Smooth muscle cell (in vitro differentiated cells): ENCODE measurements around the gene KRTAP4-2. TPM values are rescaled to one million over a fixed set of nuclear protein-coding genes. Genes with fewer than 3 reads are reported as not detected.
"Not testable (repeated sequence)": the region's sequence is repeated elsewhere in the genome, so short reads cannot be mapped to it uniquely, and the experiment has no call there.

ENCODE experiments used
- DNase-seq: peaks from one replicate; lab custom pipeline; 2025; ENCODE audit not compliant: unreplicated experiment; lab: John Stamatoyannopoulos, UW
- H2AFZ ChIP-seq: fragments of 200-600 bp; sonication (generic); 2 replicates; pipeline ENCODE4 v1.6.0; 2016; ENCODE audit warnings: antibody characterized with exemption, low read depth, mild to moderate bottlenecking
- H3F3A ChIP-seq: fragments of 200-600 bp; sonication (generic); 2 replicates; pipeline ENCODE4 v1.6.0; 2017; ENCODE audit warnings: antibody characterized with exemption, low read depth
- H3K27ac ChIP-seq: fragments of 200-600 bp; sonication (generic); 2 replicates; pipeline ENCODE4 v1.5.1; 2016; ENCODE audit warnings: low read depth, mild to moderate bottlenecking
- H3K27me3 ChIP-seq: fragments of 200-600 bp; sonication (generic); 2 replicates; pipeline ENCODE4 v1.6.1; 2016; ENCODE audit warnings: low read depth, mild to moderate bottlenecking
- H3K36me3 ChIP-seq: fragments of 200-600 bp; sonication (generic); 2 replicates; pipeline ENCODE4 v1.5.1; 2016; ENCODE audit warnings: low read depth
- H3K4me1 ChIP-seq: fragments of 200-600 bp; sonication (generic); 2 replicates; pipeline ENCODE4 v1.5.1; 2016; ENCODE audit warnings: low read depth
- H3K4me2 ChIP-seq: fragments of 200-600 bp; sonication (generic); 2 replicates; pipeline ENCODE4 v1.6.0; 2016; ENCODE audit warnings: mild to moderate bottlenecking
- H3K4me3 ChIP-seq: fragments of 200-600 bp; sonication (generic); 2 replicates; pipeline ENCODE4 v1.5.1; 2016; ENCODE audit warnings: mild to moderate bottlenecking
- H3K79me2 ChIP-seq: fragments of 200-600 bp; sonication (generic); 2 replicates; pipeline ENCODE4 v1.6.0; 2016; ENCODE audit warnings: low read depth, mild to moderate bottlenecking
- H3K9ac ChIP-seq: fragments of 200-600 bp; sonication (generic); 2 replicates; pipeline ENCODE4 v1.6.0; 2016; ENCODE audit warnings: low read depth
- H3K9me3 ChIP-seq: fragments of 200-600 bp; sonication (generic); replicated peaks from 2 replicates; pipeline ENCODE4 v1.5.1; 2016; ENCODE audit warnings: low read depth
- H4K20me1 ChIP-seq: fragments of 200-600 bp; sonication (generic); 2 replicates; pipeline ENCODE4 v1.6.0; 2016; ENCODE audit warnings: low read depth
- WGBS: methylation state at CpG from one replicate; pipeline ENCODE4 v1.1.7; 2016; ENCODE audit warnings: low lambda C conversion rate; 5-methylcytosine and 5-hydroxymethylcytosine counted together
- polyA plus RNA-seq: library from polyadenylated mRNA; unstranded; fragments of >200 nt; fragmentation: Nextera tagmentation; extraction: Ambion mirVana; gene quantifications from 2 replicates; pipeline ENCODE4 v1.2.1, GENCODE V29; 2016
- total RNA-seq: library from RNA; depleted of rRNA; stranded (reverse); fragments of >200 nt; gene quantifications from 2 replicates; pipeline ENCODE4 v1.2.3, GENCODE V29; 2014
- TF ChIP-seq, protein P1 (sequence below): fragments of 200-600 bp; sonication (generic); IDR thresholded peaks from 2 replicates; pipeline ENCODE4 v1.5.1; 2017; ENCODE audit warnings: borderline replicate concordance, mild to moderate bottlenecking, antibody characterized with exemption; ENCODE audit not compliant: insufficient read depth, poor library complexity, severe bottlenecking

The KRTAP4-2 gene
- total and polyA plus RNA-seq, 2 experiments from 2014 or later, result not detected

DNA sequence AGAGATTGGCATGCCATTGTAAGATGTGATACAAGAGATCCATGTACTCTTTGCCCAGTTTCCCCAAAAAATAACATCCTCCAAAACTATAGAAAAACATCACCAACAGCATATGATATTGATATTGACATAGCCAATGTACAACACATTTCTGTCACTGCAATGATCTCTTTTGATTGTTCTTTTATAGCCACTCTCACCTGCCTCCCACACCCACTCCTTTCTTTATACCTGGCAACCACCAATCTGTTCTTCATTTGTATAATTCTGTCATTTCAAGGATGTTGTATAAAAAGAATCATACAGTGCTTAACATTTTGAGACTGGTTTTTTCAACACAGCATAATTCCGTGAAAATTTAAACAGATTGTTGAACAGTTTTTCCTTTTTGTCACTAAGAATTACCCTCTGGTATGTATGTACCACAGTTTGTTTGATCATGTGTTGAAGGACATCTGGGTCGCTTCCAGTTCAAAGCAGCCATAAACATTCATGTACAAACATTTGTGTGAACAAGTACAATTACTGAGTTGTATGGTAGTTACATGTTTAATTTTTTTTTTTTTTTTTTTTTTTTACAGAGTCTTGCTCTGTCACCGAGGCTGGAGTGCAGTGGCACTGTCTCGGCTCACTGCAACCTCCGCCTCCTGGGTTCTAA is 21.5 kb upstream of the KRTAP4-2 start:
- Histone ChIP-seq H3K4me2 (no peak overlapping the region), H4K20me1 (no peaks in the 10 kb centered on the region), H3K27ac (no peak overlapping the region), H3K4me3 (no peak overlapping the region), H3K9me3 (peaks cover 3% of the 10 kb centered on the region), H3K36me3 (no peaks in the 10 kb centered on the region), H3K79me2 (no peaks in the 10 kb centered on the region), H3K9ac (no peak overlapping the region), H3F3A (no peaks in the 10 kb centered on the region), H3K4me1 (no peaks in the 10 kb centered on the region), H2AFZ (no peak overlapping the region), H3K27me3 (no peaks in the 10 kb centered on the region)
- TF ChIP-seq, protein P1, sequence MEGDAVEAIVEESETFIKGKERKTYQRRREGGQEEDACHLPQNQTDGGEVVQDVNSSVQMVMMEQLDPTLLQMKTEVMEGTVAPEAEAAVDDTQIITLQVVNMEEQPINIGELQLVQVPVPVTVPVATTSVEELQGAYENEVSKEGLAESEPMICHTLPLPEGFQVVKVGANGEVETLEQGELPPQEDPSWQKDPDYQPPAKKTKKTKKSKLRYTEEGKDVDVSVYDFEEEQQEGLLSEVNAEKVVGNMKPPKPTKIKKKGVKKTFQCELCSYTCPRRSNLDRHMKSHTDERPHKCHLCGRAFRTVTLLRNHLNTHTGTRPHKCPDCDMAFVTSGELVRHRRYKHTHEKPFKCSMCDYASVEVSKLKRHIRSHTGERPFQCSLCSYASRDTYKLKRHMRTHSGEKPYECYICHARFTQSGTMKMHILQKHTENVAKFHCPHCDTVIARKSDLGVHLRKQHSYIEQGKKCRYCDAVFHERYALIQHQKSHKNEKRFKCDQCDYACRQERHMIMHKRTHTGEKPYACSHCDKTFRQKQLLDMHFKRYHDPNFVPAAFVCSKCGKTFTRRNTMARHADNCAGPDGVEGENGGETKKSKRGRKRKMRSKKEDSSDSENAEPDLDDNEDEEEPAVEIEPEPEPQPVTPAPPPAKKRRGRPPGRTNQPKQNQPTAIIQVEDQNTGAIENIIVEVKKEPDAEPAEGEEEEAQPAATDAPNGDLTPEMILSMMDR, result no peak
- no peak for DNase-seq
- WGBS, result 73% methylated on average over 5 of the region's 5 CpGs

DNA sequence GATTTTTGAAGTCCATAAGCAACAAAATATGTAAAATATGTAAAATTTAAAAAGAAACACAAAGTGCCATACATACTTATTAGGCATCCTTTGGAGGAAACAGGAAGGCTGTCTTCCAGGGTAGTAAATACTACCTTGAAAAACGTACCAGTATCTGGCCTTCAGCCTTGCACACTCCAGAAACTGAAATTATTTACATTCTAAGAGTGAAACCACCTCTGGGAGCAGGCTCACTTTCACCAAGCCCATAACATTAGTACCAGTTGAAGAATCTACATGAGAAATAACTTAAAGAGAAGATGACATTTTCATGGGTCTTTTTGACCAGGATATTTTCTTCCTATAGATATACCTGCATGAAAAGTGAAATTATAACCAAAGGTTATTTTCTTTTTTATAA is 18.0 kb upstream of the KRTAP4-2 start:
- Histone ChIP-seq H3K4me1 (no peaks in the 10 kb centered on the region), H3F3A (no peaks in the 10 kb centered on the region), H3K27me3 (no peaks in the 10 kb centered on the region), H3K27ac (no peak overlapping the region), H3K79me2 (no peaks in the 10 kb centered on the region), H3K9me3 (peaks cover 3% of the 10 kb centered on the region), H2AFZ (no peak overlapping the region), H4K20me1 (no peaks in the 10 kb centered on the region), H3K4me3 (no peak overlapping the region), H3K9ac (no peak overlapping the region), H3K4me2 (no peak overlapping the region), H3K36me3 (no peaks in the 10 kb centered on the region)
- TF ChIP-seq, protein P1, result no peak
- no peak for DNase-seq
- WGBS, result 58% methylated on average over 1 of the region's 1 CpG

- Histone ChIP-seq H3K9me3 (no peaks in the 10 kb centered on the region), H3K27me3 (peaks cover 9% of the 10 kb centered on the region), H3K9ac (no peak overlapping the region), H3K4me1 (no peaks in the 10 kb centered on the region), H3K27ac (no peak overlapping the region), H3F3A (no peaks in the 10 kb centered on the region), H3K79me2 (no peaks in the 10 kb centered on the region), H3K4me3 (no peak overlapping the region), H3K4me2 (no peak overlapping the region), H2AFZ (no peak overlapping the region), H3K36me3 (no peaks in the 10 kb centered on the region), H4K20me1 (no peaks in the 10 kb centered on the region)
- TF ChIP-seq, protein P1, result no peak
- no peak for DNase-seq
- 85% methylated on average over 3 of the region's 3 CpGs for WGBS
Observed at GRCh38 chr17:41190328-41190727, 12.3 kb upstream of the KRTAP4-2 start.

DNA sequence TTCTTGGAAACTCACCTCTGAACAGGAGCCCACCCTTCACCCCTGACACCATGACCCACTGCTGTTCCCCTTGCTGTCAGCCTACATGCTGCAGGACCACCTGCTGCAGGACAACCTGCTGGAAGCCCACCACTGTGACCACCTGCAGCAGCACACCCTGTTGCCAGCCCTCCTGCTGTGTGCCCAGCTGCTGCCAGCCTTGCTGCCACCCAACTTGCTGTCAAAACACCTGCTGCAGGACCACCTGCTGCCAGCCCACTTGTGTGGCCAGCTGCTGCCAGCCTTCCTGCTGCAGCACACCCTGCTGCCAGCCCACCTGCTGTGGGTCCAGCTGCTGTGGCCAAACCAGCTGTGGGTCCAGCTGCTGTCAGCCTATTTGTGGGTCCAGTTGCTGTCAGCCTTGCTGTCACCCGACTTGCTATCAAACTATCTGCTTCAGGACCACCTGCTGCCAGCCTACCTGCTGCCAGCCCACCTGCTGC is 11.9 kb upstream of the KRTAP4-2 start, which contains the start of gene KRTAP9-1:
Gene KRTAP9-1, plus strand, starts transcription at position 51 of the 482 bp plus-strand sequence. Its CDS starts 0 bp downstream, at position 51.
- not testable (repeated sequence) for H3K27ac ChIP-seq, H3K36me3 ChIP-seq, H3K4me1 ChIP-seq, H3F3A ChIP-seq, H3K79me2 ChIP-seq, DNase-seq, H3K9ac ChIP-seq, H4K20me1 ChIP-seq, H3K9me3 ChIP-seq, H3K4me2 ChIP-seq, H3K4me3 ChIP-seq, H3K27me3 ChIP-seq, H2AFZ ChIP-seq
- WGBS, result 80% methylated on average over 1 of the region's 1 CpG
